Right hindlimb (tissue), 1 donor: Measurements from ENCODE around the gene GPR152.
"Not testable (repeated sequence)": the region's sequence is repeated elsewhere in the genome, so short reads cannot be mapped to it uniquely, and the experiment has no call there.

Source experiments
- DNase-seq: peaks from one replicate; pipeline ENCODE4 v3.0.0-alpha.2; 2018

The GPR152 gene

GRCh38 chr11:67439321-67440228 lies 13.0 kb downstream of the GPR152 start:
- peak; percentile 43 for DNase-seq

GRCh38 chr11:67438158-67438902 lies 14.2 kb downstream of the GPR152 start:
- peak; percentile 24 for DNase-seq

- DNase-seq = peak; percentile 16
These were observed 14.7 kb downstream of the GPR152 start for GRCh38 chr11:67437809-67438157.

- peak; percentile 56 for DNase-seq
These were observed 15.3 kb downstream of the GPR152 start, which contains the start of gene PTPRCAP for GRCh38 chr11:67437082-67437808. Gene PTPRCAP (minus strand): TSS chr11:67437682. CDS start chr11:67437619, 63 bp downstream.

- DNase-seq = peak; percentile 42
These were observed 16.0 kb downstream of the GPR152 start for GRCh38 chr11:67436459-67437081.

- DNase-seq = peak; percentile 21
These were observed 16.6 kb downstream of the GPR152 start for GRCh38 chr11:67435727-67436458.

- no peak for DNase-seq
These were observed 17.4 kb downstream of the GPR152 start for GRCh38 chr11:67435031-67435726.

- DNase-seq = no peak
These were observed 18.1 kb downstream of the GPR152 start for GRCh38 chr11:67434395-67434881.

- no peak for DNase-seq
These were observed 18.8 kb downstream of the GPR152 start for GRCh38 chr11:67433536-67434394.

GRCh38 chr11:67432655-67433349 lies 19.7 kb downstream of the GPR152 start:
- no peak for DNase-seq

GRCh38 chr11:67431346-67432249 lies 20.9 kb downstream of the GPR152 start:
- no peak for DNase-seq

- no peak for DNase-seq
These were observed 22.8 kb downstream of the GPR152 start for GRCh38 chr11:67429722-67430121.

- no peak for DNase-seq
These were observed 23.4 kb downstream of the GPR152 start for GRCh38 chr11:67429038-67429668.

- DNase-seq = peak; percentile 99
These were observed 24.2 kb downstream of the GPR152 start, which contains the start of gene RPS6KB2 for GRCh38 chr11:67428052-67429001. Gene RPS6KB2 (plus strand): TSS chr11:67428494. CDS start chr11:67428546, 52 bp downstream.

- not testable (repeated sequence) for DNase-seq
These were observed 25.1 kb downstream of the GPR152 start for GRCh38 chr11:67427364-67427859.

GRCh38 chr11:67423891-67424613 lies 28.5 kb downstream of the GPR152 start:
- DNase-seq = no peak
